NAMALWA (cell line): ENCODE measurements around the gene DUSP7.

Experiments
- DNase-seq: peaks from one replicate; pipeline ENCODE4 v3.0.0-alpha.2; 2015; ENCODE audit warnings: low spot score

Gene DUSP7

GRCh38 chr3:52028572-52028971 is 27.8 kb downstream of the DUSP7 start:
- no peak for DNase-seq

DNA sequence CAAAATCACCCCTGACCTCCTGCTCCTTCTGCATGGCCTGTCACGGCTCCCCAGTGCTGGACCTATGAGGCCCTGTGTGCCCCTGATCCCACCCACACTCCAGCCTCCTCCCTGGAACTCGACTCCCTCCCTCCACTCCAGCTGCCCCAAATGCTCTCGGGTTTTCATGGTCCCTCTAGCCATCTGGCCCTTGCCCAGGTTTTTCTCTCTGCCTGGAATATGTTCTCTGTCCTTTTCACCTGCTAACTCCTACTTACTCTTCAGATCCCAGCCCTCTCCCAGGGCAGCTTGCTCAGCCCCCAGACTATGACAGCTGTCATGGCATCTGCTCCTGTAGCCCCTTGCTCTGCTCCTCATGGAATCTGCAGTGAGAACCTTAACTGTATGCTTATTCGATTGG is 30.3 kb downstream of the DUSP7 start:
- DNase-seq = no peak

DNA sequence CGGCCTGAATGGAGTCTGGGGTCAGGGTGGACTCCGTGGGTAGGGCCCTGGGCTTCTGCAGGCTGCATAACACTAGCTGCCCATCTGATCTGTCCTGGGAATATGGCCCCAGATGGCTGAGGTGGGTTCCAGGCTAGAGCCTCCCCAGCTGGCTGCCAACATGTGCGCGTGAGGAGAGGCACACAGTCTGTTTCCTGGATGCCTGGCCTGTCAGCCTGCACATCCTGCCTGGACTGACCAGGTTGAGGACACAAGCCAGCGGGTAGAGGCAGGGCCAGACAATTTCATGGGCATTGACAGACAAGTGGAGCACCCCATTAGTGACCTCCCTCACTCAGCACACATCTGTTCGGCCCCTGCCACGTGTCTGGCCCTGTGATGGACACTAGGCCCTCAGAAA is 30.9 kb downstream of the DUSP7 start:
- DNase-seq = no peak

- DNase-seq = no peak
Observed at GRCh38 chr3:52024765-52025452, 31.5 kb downstream of the DUSP7 start.

- DNase-seq = peak; percentile 51
Observed at GRCh38 chr3:52023860-52024764, 32.3 kb downstream of the DUSP7 start.

DNA sequence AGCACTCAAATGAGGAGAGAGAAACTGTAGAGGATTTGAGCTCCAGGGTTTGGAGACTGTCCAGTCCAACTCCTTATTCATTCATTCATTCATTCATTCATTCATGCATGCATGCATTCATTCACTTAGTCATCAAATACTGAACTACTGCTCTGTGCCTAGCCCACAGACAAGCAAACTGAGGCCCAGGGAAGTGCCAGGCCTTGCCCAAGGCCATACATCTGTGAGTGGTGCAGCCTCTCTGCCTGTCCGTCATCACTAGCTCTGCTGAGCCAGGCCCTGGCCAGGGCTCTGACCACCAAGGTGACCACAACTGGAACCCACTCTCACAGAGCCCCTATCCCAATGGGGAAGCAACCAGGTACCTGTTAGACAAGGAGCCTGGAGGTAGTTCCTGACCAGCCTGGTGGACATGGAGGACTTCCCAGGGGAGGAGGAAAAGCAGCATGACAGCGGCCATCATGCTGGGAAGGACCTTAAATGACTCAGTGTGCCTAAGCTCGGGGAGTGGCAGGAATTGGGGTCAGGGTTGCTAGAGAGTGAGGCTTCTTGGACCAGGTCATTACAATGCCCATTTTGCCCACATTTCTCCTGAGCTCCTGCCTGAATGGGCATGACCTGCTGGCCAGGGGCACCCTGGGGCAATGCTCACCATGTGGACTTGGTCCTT is 33.1 kb downstream of the DUSP7 start:
- DNase-seq = no peak

GRCh38 chr3:52022323-52023100 is 33.9 kb downstream of the DUSP7 start:
- no peak for DNase-seq

- no peak for DNase-seq
Observed at GRCh38 chr3:52021489-52022268, 34.7 kb downstream of the DUSP7 start.

DNA sequence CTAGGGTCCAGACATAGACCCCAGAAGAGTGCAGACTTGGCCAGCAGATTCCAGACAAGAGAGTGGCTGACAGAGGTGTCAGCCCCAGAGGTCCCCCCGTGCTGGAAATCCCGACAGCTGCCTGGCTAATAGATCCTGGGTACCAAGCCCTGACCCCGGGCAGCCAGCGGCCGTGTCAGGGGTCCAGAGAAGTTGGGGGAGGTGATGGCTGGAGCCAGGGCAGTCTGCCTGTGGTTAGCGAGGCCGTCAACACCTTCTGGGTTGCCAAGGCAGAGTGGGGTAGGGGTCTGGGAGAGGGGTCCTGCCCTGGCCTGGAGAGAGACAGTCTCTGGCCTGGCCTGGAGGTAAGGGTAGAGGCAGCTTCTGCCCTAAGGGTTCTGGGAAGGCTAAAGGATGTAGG is 35.6 kb downstream of the DUSP7 start:
- DNase-seq = no peak

GRCh38 chr3:52019352-52020080 is 36.9 kb downstream of the DUSP7 start:
- no peak for DNase-seq

DNA sequence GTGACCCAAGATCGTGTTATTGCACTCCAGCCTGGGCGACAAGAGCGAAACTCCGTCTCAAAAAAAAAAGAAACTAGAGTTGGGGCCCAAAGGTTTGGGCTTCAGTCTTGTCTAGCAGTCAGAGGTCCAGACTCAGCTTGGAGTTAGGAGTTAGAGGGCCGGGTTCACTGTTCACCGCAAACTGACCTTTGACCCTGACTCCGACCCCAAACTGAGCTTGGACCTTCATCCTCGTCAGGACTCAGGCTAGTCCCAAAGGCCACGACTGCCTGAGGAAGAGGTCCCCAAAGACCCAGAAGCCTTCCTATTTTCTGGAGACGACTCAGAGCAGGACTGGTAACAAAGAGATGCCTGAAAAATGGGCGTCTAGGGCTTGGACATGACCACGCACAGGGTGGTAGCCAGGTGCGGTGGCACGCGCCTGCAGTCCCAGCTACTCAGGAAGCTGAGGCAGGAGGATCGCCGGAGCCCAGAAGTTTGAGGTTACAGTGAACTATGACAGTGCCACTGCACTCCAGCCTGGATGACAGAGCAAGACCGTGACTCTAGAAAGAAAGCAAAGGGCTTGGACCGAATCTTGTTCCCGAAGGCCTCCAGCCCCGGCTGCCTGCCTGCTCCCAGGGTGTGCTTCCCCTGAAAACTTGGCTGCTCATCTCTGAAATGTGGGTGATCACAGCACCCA is 37.9 kb downstream of the DUSP7 start:
- DNase-seq = no peak

- DNase-seq = no peak
Observed at GRCh38 chr3:52017586-52017985, 38.8 kb downstream of the DUSP7 start.

DNA sequence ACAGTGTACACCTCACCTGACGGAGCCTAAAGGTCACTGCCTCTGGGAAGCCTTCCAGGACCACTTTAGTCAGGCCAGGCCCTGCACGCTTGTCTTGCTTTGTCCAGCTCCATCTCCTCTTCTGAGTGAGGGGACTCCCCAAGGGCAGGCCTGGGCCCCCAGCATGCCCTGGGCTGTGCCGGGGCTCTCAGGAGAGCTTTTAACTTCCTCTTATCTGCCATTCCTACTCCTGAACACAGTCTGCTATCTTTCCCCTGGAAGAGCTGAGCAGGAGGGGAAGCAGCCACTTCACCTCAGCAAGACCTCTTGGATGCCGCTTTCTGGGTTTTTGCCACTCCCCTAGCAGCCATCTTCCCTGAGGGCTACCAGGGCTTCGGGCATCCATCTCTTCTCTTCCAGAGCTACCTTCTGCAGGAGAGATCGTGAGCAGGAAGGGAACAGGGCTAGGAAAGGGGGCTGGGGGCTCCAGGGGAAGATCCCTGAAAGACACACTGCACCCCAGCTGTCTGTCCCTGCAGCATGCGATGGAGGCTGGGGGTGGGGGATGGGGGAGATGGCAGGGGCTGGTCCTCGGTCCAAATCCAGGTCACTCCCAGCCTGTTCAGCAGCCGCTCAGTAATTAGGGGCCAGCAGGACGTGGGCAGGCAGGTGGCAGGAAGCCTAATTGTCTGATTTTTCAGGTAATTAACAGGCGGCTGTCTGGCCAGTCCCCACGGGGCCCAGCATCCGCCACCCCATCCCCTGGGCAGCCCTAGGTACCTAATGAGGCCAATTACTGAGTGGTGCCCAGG is 40.7 kb downstream of the DUSP7 start:
- no peak for DNase-seq

- no peak for DNase-seq
Observed at GRCh38 chr3:52014613-52015012, 41.8 kb downstream of the DUSP7 start.

GRCh38 chr3:52013802-52014598 is 42.4 kb downstream of the DUSP7 start:
- DNase-seq = no peak

DNA sequence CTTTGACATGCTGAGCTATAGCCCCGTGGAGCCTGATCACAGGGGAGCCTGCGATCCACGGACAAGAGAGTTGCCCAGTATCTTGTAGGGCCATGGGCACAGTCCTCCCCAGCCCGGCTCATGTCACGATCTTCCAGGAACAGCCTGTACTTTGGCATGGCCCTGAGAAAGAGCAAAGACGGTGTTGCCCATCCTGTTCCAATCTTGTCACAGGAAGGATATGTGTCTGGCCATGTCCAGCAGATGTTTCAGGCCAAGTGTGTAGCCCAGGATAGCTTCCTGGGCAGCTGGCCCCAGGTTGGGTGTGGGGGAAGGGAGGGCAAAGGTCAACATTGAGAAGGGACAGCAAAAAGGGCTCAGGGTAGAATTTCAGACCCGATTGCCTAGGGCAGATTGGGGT is 43.7 kb downstream of the DUSP7 start:
- no peak for DNase-seq

DNA sequence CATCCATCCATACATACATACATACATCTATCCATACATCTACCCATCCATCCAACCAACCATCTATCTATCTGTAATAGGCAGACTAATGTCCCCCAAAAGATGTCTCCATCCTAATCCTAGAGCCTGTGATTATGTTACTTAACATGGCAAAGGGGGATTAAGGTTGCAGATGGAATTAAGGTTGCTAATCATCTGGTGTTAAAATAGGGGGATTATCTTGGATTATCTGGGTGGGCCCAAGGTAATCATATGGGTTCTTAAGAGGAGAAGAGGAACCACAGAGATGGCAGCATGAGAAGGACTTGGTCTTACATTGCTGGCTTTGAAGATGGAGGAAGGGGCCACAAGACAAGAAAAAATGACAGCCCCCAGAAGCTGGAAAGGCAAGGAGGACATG is 45.9 kb downstream of the DUSP7 start:
- DNase-seq = no peak

GRCh38 chr3:52007291-52007690 is 49.1 kb downstream of the DUSP7 start:
- DNase-seq = no peak

- no peak for DNase-seq
Observed at GRCh38 chr3:52006820-52007133, 49.6 kb downstream of the DUSP7 start.
